GM12878 (cell line): ENCODE measurements around the gene PTTG2. TPM values are rescaled to one million over a fixed set of nuclear protein-coding genes. Genes with fewer than 3 reads are reported as not detected.
A peak's percentile ranks its signal among the peaks of the same experiment; 100 is the strongest.

Experiments
- ATAC-seq: fragments of 200-7000 bp; cut with Tn5 transposase; 3 replicates; pipeline ENCODE4 v1.9.1; 2020; ENCODE audit warnings: mild to moderate bottlenecking, moderate library complexity
- BruUV-seq: library from RNA; stranded (reverse); fragments of 400-500 nt; replicated peaks from 2 replicates; lab custom pipeline; 2021; lab: Mats Ljungman, UMichigan
- CTCF ChIA-PET: fragments of 300-600 bp; sonication (Branson Sonifier 250); formaldehyde crosslinking; extraction: SDS; loops from one replicate; lab custom pipeline; 2021; ENCODE audit warnings: inconsistent platforms; lab: Yijun Ruan, JAX
- POLR2A ChIA-PET: fragments of 350-600 bp; formaldehyde crosslinking; extraction: SDS; loops from one replicate; lab custom pipeline; 2021; ENCODE audit warnings: inconsistent platforms; lab: Charles Lee
- RAD21 ChIA-PET: fragments of 300-600 bp; sonication (Branson Sonifier 250); formaldehyde crosslinking; loops from one replicate; lab custom pipeline; 2023; ENCODE audit warnings: antibody characterized with exemption; ENCODE audit not compliant: unreplicated experiment; lab: Charles Lee
- SMC1A ChIA-PET: fragments of 300-600 bp; sonication (Branson Sonifier 250); formaldehyde crosslinking; loops from one replicate; lab custom pipeline; 2023; ENCODE audit not compliant: unreplicated experiment, uncharacterized antibody; lab: Charles Lee
- DNase-seq: peaks from one replicate; pipeline ENCODE4 v3.0.0-alpha.2; 2011; ENCODE audit warnings: low read depth, low spot score
- FAIRE-seq: peaks from 3 replicates; lab custom pipeline; 2011; peaks lifted over from hg19 to GRCh38; lab: Jason Lieb, UNC
- H2AFZ ChIP-seq: 2 replicates; pipeline ENCODE4 v1.6.0; 2011; ENCODE audit warnings: low read depth, low read length, control low read depth; ENCODE audit not compliant: control insufficient read depth
- H3K27ac ChIP-seq: 2 replicates; pipeline ENCODE4 v1.5.1; 2011; ENCODE audit warnings: control low read depth; ENCODE audit not compliant: control insufficient read depth, insufficient read depth
- H3K27me3 ChIP-seq, 2 experiments: replicated peaks in 1 of 2; 2 replicates each; pipeline versions ENCODE4 v1.6.0 to v1.6.1; 2011; ENCODE audit warnings: low read length in 1 of 2; ENCODE audit not compliant: control insufficient read depth in 2 of 2, insufficient read depth in 2 of 2
- H3K36me3 ChIP-seq, 2 experiments: 2 replicates each; pipeline ENCODE4 v1.5.1; 2011; ENCODE audit warnings: low read length in 1 of 2; ENCODE audit not compliant: control insufficient read depth in 2 of 2, insufficient read depth in 2 of 2
- H3K4me1 ChIP-seq: 2 replicates; pipeline ENCODE4 v1.6.1; 2011; ENCODE audit warnings: mild to moderate bottlenecking, low read length, moderate library complexity, mixed read lengths; ENCODE audit not compliant: control insufficient read depth, insufficient read depth
- H3K4me2 ChIP-seq: 2 replicates; pipeline ENCODE4 v1.6.0; 2011; ENCODE audit warnings: control low read depth; ENCODE audit not compliant: control insufficient read depth, insufficient read depth
- H3K4me3 ChIP-seq: fragments of 200-600 bp; sonication (generic); 2 replicates; pipeline ENCODE4 v1.5.1; 2016
- H3K79me2 ChIP-seq: 2 replicates; pipeline ENCODE4 v1.6.0; 2011; ENCODE audit warnings: low read length; ENCODE audit not compliant: control insufficient read depth, insufficient read depth
- H3K9ac ChIP-seq: 2 replicates; pipeline ENCODE4 v1.8.0; 2011; ENCODE audit warnings: low read length, control low read depth, mixed read lengths; ENCODE audit not compliant: control insufficient read depth, insufficient read depth
- H3K9me3 ChIP-seq: replicated peaks from 3 replicates; pipeline ENCODE4 v1.5.1; 2011; ENCODE audit warnings: mild to moderate bottlenecking, low read length; ENCODE audit not compliant: control insufficient read depth, insufficient read depth
- H4K20me1 ChIP-seq: 2 replicates; pipeline ENCODE4 v1.6.0; 2011; ENCODE audit not compliant: control insufficient read depth, insufficient read depth
- ATF3 ChIP-seq: IDR thresholded peaks from 2 replicates; pipeline ENCODE4 v1.6.1; 2011; ENCODE audit warnings: low read depth, mild to moderate bottlenecking, low read length, moderate library complexity, borderline replicate concordance; ENCODE audit errors: extremely low read depth
- BHLHE40 ChIP-seq, 2 experiments: fragments of 450-650 bp in 1 of 2; IDR thresholded peaks; 2 replicates each; pipeline ENCODE4 v1.6.1; 2011 to 2017; ENCODE audit warnings: low read depth in 2 of 2, borderline replicate concordance in 1 of 2, improper control_type of control experiment in 1 of 2, low read length in 1 of 2, mild to moderate bottlenecking in 1 of 2
- CREB1 ChIP-seq: IDR thresholded peaks from 2 replicates; pipeline ENCODE4 v1.6.1; 2012; ENCODE audit warnings: low read depth, mild to moderate bottlenecking, inconsistent platforms
- CTCF ChIP-seq, 3 experiments: IDR thresholded peaks in 2 of 3; conservative IDR thresholded peaks in 1 of 3; 2 replicates each; pipeline ENCODE4 v1.5.1; 2011; ENCODE audit warnings: low read depth in 3 of 3, low read length in 3 of 3, mild to moderate bottlenecking in 3 of 3, control low read depth in 2 of 3, moderate library complexity in 2 of 3, inconsistent platforms in 1 of 3, mixed read lengths in 1 of 3; ENCODE audit not compliant: control insufficient read depth in 2 of 3, insufficient read depth in 1 of 3; ENCODE audit errors: extremely low read depth in 1 of 3
- EGR1 ChIP-seq, 2 experiments: IDR thresholded peaks; 1 replicate in 1 of 2; 2 replicates in 1 of 2; pipeline ENCODE4 v1.6.1; 2011 to 2012; ENCODE audit warnings: low read depth in 2 of 2, low read length in 2 of 2, borderline replicate concordance in 1 of 2, mild to moderate bottlenecking in 1 of 2, moderate library complexity in 1 of 2
- MTA3 ChIP-seq: IDR thresholded peaks from 2 replicates; pipeline ENCODE4 v1.6.1; 2012; ENCODE audit warnings: low read length, inconsistent platforms, borderline replicate concordance
- MXI1 ChIP-seq: fragments of 150-350 bp; IDR thresholded peaks from 2 replicates; pipeline ENCODE4 v1.6.1; 2011; ENCODE audit warnings: low read depth, mild to moderate bottlenecking, inconsistent platforms, low read length, improper control_type of control experiment
- MYC ChIP-seq: IDR thresholded peaks from 2 replicates; pipeline ENCODE4 v1.6.1; 2011; ENCODE audit warnings: mild to moderate bottlenecking, low read length, moderate library complexity, inconsistent platforms; ENCODE audit not compliant: insufficient read depth, insufficient replicate concordance, insufficient read length, severe bottlenecking
- POLR2AphosphoS2 ChIP-seq: IDR thresholded peaks from 2 replicates; pipeline ENCODE4 v1.6.1; 2011; ENCODE audit warnings: low read depth, mild to moderate bottlenecking, low read length, improper control_type of control experiment, moderate library complexity
- RAD21 ChIP-seq: IDR thresholded peaks from 2 replicates; pipeline ENCODE4 v1.6.1; 2011; ENCODE audit warnings: mild to moderate bottlenecking, low read depth, low read length, moderate library complexity; ENCODE audit not compliant: insufficient read depth
- RCOR1 ChIP-seq: conservative IDR thresholded peaks from 2 replicates; pipeline ENCODE4 v1.6.1; 2012; ENCODE audit warnings: low read depth, low read length, improper control_type of control experiment
- SPI1 ChIP-seq: IDR thresholded peaks from 2 replicates; pipeline ENCODE4 v1.6.1; 2011; ENCODE audit warnings: low read depth, mild to moderate bottlenecking, low read length, moderate library complexity, borderline replicate concordance; ENCODE audit not compliant: insufficient read depth
- SRF ChIP-seq, 2 experiments: IDR thresholded peaks; 2 replicates each; pipeline ENCODE4 v1.6.1; 2011; ENCODE audit warnings: low read depth in 2 of 2, low read length in 2 of 2, mild to moderate bottlenecking in 1 of 2, moderate library complexity in 1 of 2
- ZBTB11 ChIP-seq: fragments of 450-650 bp; formaldehyde crosslinking; IDR thresholded peaks from 2 replicates; pipeline ENCODE4 v1.5.0; 2022; ENCODE audit warnings: mild to moderate bottlenecking, missing genetic modification characterization
- WGBS: methylation state at CpG from one replicate; pipeline ENCODE4 v1.1.6; 2016; ENCODE audit warnings: low lambda C conversion rate; ENCODE audit not compliant: insufficient replicate concordance, insufficient coverage; ENCODE audit errors: missing lambda C conversion rate; 5-methylcytosine and 5-hydroxymethylcytosine counted together
- in situ Hi-C: fragments of 300-500 bp; cut with MboI; formaldehyde crosslinking; loops from 9 replicates; pipeline ENCODE4 v1.14.3; 2018; ENCODE audit warnings: mixed read lengths
- intact Hi-C: fragments of 100-400 bp; cut with micrococcal nuclease; formaldehyde crosslinking; loops from one replicate; pipeline ENCODE4 v1.14.2; 2022; ENCODE audit not compliant: unreplicated experiment
- polyA plus RNA-seq, 11 experiments: library from polyadenylated mRNA; depleted of rRNA in 4 of 11; unstranded in 6 of 11; stranded (reverse) in 5 of 11; fragments of >200 nt; fragmentation: Nextera tagmentation in 4 of 11; fragmentation: Illumina TruSeq in 1 of 11; extraction: Ambion mirVana in 4 of 11; extraction: Trizol in 1 of 11; gene quantifications; 1 replicate in 1 of 11; 2 replicates in 10 of 11; pipeline versions ENCODE4 v1.2.1 to v1.2.3, GENCODE V29; 2011 to 2016; ENCODE audit warnings: inconsistent platforms in 2 of 11, missing spikeins in 2 of 11, low read depth in 1 of 11
- total RNA-seq, 4 experiments: library from RNA; depleted of rRNA in 3 of 4; stranded (reverse); fragments of >200 nt in 3 of 4; fragmentation: Illumina TruSeq in 1 of 4; extraction: Trizol in 1 of 4; gene quantifications; 2 replicates each; pipeline versions ENCODE4 v1.2.1 to v1.2.3, GENCODE V29; 2013 to 2021

Gene PTTG2
- total and polyA plus RNA-seq, 10 of the 15 experiments (the other 5 are each of a cell fraction or from before 2014, with no cell fraction given), result 0.09 to 0.54 (median 0.39) TPM; not detected in 4

- TF ChIP-seq ZBTB11 (CRISPR knock-in tag) (no peak), MXI1 (no peak), MYC (no peak)
Measured at GRCh38 chr4:37976507-37976906, 16.3 kb downstream of the PTTG2 start (continued).

- in situ Hi-C loops, result no loop called here
- DNase-seq (no peak), ATAC-seq (peak; percentile 81), FAIRE-seq (no peak)
- Histone ChIP-seq H3K9ac (peak overlapping the region; percentile 64), H3K4me2 (peak overlapping the region; percentile 63), H3K79me2 (peaks cover 18% of the 10 kb centered on the region), H3K27me3 (no peaks in the 10 kb centered on the region), H3K36me3 (no peaks in the 10 kb centered on the region), H3K9me3 (no peaks in the 10 kb centered on the region), H4K20me1 (no peaks in the 10 kb centered on the region), H3K4me3 (peak overlapping the region; percentile 83; the same call in 1 of the 2 replicates), H3K27ac (peak overlapping the region; percentile 45), H3K4me1 (peaks cover 21% of the 10 kb centered on the region), H2AFZ (peak overlapping the region; percentile 68)
- SMC1A ChIA-PET, result interaction anchor here (1.0 to 2.8 kb wide), 8 partner anchors 9 to 173 kb away, joined by 5 to 10 read pairs (median 6); no protein-coding TSS in a partner anchor
- intact Hi-C loops, result loop anchor here (1.0 to 5.0 kb wide), 4 partner anchors 80 to 170 kb away; partner anchors contain the start of genes PGM2 and TBC1D1
- RAD21 ChIA-PET, result interaction anchor here (0.8 to 3.4 kb wide), 11 partner anchors 54 to 175 kb away, joined by 3 to 29 read pairs (median 4); partner anchors contain the start of genes PGM2 and TBC1D1
- BruUV-seq, result no TSS peak
- CTCF ChIA-PET, result interaction anchor here (0.6 to 5.6 kb wide), 15 partner anchors 10 to 374 kb away, joined by 3 to 69 read pairs (median 6); partner anchors contain the start of gene PGM2
- 8% methylated on average over 4 of the region's 50 CpGs for WGBS
- POLR2A ChIA-PET, result interaction anchor here (0.6 to 1.8 kb wide), 2 partner anchors 151 to 153 kb away, joined by 5 to 6 read pairs; partner anchors contain the start of gene PGM2
- no peak for TF ChIP-seq ATF3
- TF ChIP-seq BHLHE40 (IDR thresholded peaks at IDR 0.05; ENCODE audit: borderline replicate concordance in 1 of 2, low read depth in 2 of 2, low read length in 1 of 2), result no peak
- no peak for TF ChIP-seq RCOR1
- TF ChIP-seq CREB1, result peak; percentile 14; the same call in 1 of the 2 replicates
- 0 out of 2 replicates have a peak, but pooled peaks have one; percentile 3 for TF ChIP-seq RAD21
- peak in 1 of 2 experiments; percentile 44; a peak in 1 of 3 replicates for TF ChIP-seq EGR1 (IDR thresholded peaks at IDR 0.05; ENCODE audit: borderline replicate concordance in 1 of 2, low read depth in 2 of 2, low read length in 2 of 2)
- TF ChIP-seq SRF (IDR thresholded peaks at IDR 0.05; ENCODE audit: low read depth in 2 of 2, low read length in 2 of 2), result no peak
- peak; percentile 50; the same call in 1 of the 2 replicates for TF ChIP-seq SPI1
- TF ChIP-seq POLR2AphosphoS2, result no peak
- TF ChIP-seq MTA3, result no peak
- TF ChIP-seq CTCF (IDR thresholded peaks at IDR 0.05 in 2 of 3, conservative IDR thresholded peaks at IDR 0.05 in 1 of 3; ENCODE audit: control insufficient read depth in 2 of 3, extremely low read depth in 1 of 3, insufficient read depth in 1 of 3, low read depth in 3 of 3, low read length in 3 of 3), result 0 out of 6 replicates have a peak, but pooled peaks of 1 of the 3 experiments have one; percentile 7
Measured at GRCh38 chr4:37976991-37977470, 16.8 kb downstream of the PTTG2 start.
